ENCODE measurements around the gene ATXN7L3. TPM values are rescaled to one million over a fixed set of nuclear protein-coding genes. Genes with fewer than 3 reads are reported as not detected.

Gene ATXN7L3
- total RNA-seq, 6 experiments from 2014 or later = 20.3 to 26.8 (median 22.1) TPM

DNA sequence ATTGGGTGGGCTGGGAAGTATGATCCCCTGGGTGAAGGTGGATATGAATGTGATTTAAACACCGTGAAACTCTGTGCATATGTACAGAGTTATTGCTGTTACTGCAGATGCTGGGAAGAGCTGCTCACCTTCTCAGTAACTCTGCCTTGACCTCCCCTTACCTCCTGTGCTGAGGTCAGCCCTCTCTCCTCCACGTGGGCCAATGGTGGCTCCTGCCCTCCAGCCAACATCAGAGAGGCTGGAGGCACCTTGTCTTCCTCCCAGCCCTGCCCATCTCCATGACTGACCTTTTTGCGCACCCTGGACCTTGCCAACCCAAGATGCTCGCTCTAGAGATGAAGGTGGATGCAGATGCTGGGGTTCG is 29.6 kb downstream of the ATXN7L3 start:
- no peak overlapping the region for H3K4me3 ChIP-seq
- intact Hi-C loops (cut with DNase I) = no loop called here
- no peak for TF ChIP-seq POLR2A (IDR thresholded peaks at IDR 0.05)
- TF ChIP-seq, protein P1, sequence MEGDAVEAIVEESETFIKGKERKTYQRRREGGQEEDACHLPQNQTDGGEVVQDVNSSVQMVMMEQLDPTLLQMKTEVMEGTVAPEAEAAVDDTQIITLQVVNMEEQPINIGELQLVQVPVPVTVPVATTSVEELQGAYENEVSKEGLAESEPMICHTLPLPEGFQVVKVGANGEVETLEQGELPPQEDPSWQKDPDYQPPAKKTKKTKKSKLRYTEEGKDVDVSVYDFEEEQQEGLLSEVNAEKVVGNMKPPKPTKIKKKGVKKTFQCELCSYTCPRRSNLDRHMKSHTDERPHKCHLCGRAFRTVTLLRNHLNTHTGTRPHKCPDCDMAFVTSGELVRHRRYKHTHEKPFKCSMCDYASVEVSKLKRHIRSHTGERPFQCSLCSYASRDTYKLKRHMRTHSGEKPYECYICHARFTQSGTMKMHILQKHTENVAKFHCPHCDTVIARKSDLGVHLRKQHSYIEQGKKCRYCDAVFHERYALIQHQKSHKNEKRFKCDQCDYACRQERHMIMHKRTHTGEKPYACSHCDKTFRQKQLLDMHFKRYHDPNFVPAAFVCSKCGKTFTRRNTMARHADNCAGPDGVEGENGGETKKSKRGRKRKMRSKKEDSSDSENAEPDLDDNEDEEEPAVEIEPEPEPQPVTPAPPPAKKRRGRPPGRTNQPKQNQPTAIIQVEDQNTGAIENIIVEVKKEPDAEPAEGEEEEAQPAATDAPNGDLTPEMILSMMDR (IDR thresholded peaks at IDR 0.05) = no peak
- WGBS (ENCODE audit: insufficient coverage, low coverage, low lambda C conversion rate, missing lambda C conversion rate) = 31% methylated on average over 2 of the region's 5 CpGs
- H3K27ac ChIP-seq = no peak overlapping the region
- DNase-seq = no peak
- H3K4me1 ChIP-seq = peaks cover 0 to 16% (median 2%) of the 10 kb centered on the region in 4 donors
- no peaks in the 10 kb centered on the region for H3K36me3 ChIP-seq
- no peaks in the 10 kb centered on the region for H3K9me3 ChIP-seq
- no peaks in the 10 kb centered on the region for H3K27me3 ChIP-seq
- no peak for ATAC-seq

DNA sequence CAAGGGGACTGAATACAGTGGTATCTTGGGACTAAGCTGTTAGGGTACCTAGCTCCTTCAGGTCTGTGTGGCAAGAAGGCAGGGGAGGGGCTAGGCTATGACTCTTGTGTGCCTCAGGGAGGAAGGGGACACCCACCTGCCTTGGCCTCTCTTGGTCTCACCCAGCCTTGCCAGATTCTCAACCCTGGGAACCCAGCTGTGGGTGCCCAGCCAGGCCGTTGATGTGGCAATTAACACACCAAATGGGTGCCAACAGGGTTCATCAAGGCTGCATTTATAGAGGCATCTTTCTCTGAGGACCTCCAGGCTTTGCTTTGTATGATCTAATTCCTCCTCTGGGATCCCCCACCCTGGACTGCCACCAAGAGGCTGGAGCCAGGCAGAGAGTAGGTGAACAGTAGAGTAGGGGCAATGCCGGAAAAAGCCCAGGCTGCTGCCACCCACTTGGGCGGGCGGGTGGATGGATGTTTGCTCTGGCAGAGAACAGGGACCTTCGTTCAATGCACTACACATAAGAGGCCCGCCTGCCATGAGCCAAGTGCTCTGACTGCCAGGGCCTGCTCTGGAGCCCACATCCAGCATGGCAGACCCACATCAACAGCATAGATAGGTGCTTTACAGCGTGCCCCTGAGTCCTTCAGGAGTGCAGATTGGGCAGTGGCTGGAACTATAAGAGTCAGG is 32.4 kb downstream of the ATXN7L3 start:
- WGBS (ENCODE audit: insufficient coverage, low coverage, low lambda C conversion rate, missing lambda C conversion rate) = 30% methylated on average over 5 of the region's 7 CpGs
- DNase-seq = peak; percentile 54 to 70 (median 66)
- Histone ChIP-seq H3K4me3 (no peak overlapping the region), H3K4me1 (peaks cover 0 to 25% (median 2%) of the 10 kb centered on the region in 4 donors), H3K36me3 (no peaks in the 10 kb centered on the region), H3K9me3 (no peaks in the 10 kb centered on the region), H3K27me3 (no peaks in the 10 kb centered on the region), H3K27ac (no peak overlapping the region)
- intact Hi-C loops (cut with DNase I) = loop anchor here in 1 of 2 donors (10.0 kb wide), 1 partner anchor 223 kb away; the partner anchor contains the start of gene PPY
- TF ChIP-seq, protein P1 (IDR thresholded peaks at IDR 0.05) = no peak
- TF ChIP-seq POLR2A (IDR thresholded peaks at IDR 0.05) = no peak
- peak; percentile 57 to 81 (median 72) for ATAC-seq

DNA sequence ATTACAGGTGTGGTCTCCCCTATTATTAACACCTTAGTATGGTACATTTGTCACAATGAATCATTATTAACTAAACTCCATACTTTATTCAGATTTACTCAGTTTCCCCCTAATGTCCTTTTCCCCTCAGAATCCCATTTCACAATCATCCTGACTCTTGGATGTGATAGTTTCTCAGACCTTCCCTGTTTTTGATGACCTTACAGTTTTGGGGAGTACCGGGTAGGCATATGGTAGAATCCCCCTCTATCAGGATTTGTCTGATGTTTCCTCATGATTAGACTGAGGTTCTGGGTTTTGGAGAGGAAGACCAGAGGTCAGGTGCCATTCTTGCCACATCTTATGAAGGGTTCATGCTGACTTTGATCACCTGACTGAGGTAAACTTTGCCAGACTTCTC is 35.2 kb downstream of the ATXN7L3 start:
- ATAC-seq (peak in 1 of 4 donors; percentile 17), DNase-seq (no peak)
- 86% methylated on average over 1 of the region's 1 CpG for WGBS (ENCODE audit: insufficient coverage, low coverage, low lambda C conversion rate, missing lambda C conversion rate)
- H3K27ac ChIP-seq = no peak overlapping the region
- no peaks in the 10 kb centered on the region for H3K27me3 ChIP-seq
- peaks cover 0 to 25% (median 2%) of the 10 kb centered on the region in 4 donors for H3K4me1 ChIP-seq
- no peak for TF ChIP-seq POLR2A (IDR thresholded peaks at IDR 0.05)
- TF ChIP-seq, protein P1 (IDR thresholded peaks at IDR 0.05) = no peak
- no peaks in the 10 kb centered on the region for H3K36me3 ChIP-seq
- no peaks in the 10 kb centered on the region for H3K9me3 ChIP-seq
- intact Hi-C loops (cut with DNase I) = loop anchor here in 1 of 2 donors (10.0 kb wide), 1 partner anchor 220 kb away; the partner anchor contains the start of gene PPY
- no peak overlapping the region for H3K4me3 ChIP-seq

DNA sequence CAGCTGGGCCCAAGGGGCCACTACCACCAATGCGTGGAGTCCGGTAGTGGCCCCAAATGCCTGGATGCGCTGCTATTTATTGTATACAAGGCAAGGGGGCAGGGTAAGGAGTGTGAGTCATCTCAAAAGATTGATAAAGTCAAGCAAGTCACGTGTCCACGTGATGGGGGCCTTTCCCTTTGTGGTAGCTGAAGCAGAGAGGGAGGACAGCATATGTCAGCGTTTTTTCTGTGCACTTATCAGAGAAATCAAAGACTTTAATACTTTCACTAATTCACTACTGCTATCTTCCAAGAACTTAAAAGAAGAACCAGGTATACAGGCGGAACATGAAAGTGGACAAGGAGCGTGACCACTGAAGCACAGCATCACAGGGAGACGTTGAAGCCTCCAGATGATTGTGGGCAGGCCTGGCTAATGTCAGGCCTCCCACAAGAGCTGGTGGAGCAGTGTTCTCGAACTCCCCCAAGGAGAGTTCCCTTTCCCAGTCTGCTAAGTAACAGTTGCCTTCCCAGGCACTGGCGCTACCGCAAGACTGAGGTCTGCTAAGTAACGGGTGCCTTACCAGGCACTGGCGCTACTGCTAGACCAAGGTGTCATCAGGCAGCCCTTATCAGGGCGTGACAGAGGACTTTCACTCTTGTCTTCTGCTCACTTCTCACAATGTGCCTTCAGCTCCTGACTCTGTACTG is 40.0 kb downstream of the ATXN7L3 start:
- TF ChIP-seq, protein P1 (IDR thresholded peaks at IDR 0.05) = no peak
- TF ChIP-seq POLR2A (IDR thresholded peaks at IDR 0.05) = no peak
- Histone ChIP-seq H3K27me3 (no peaks in the 10 kb centered on the region), H3K36me3 (no peaks in the 10 kb centered on the region), H3K27ac (no peak overlapping the region), H3K4me3 (no peak overlapping the region), H3K4me1 (peaks cover 0 to 5% (median 0%) of the 10 kb centered on the region in 4 donors), H3K9me3 (no peaks in the 10 kb centered on the region)
- ATAC-seq = no peak
- intact Hi-C loops (cut with DNase I) = loop anchor here in 1 of 2 donors (10.0 kb wide), 1 partner anchor 215 kb away; the partner anchor contains the start of gene PPY
- 79% methylated on average over 6 of the region's 15 CpGs for WGBS (ENCODE audit: insufficient coverage, low coverage, low lambda C conversion rate, missing lambda C conversion rate)
- DNase-seq = no peak

Data from right lobe of liver (tissue), 6 donors.